Measurements from ENCODE around the gene TP63.
A peak's percentile ranks its signal among the peaks of the same experiment; 100 is the strongest.
"Not testable (repeated sequence)": the region's sequence is repeated elsewhere in the genome, so short reads cannot be mapped to it uniquely, and the experiment has no call there.

The TP63 gene

GRCh38 chr3:189631373-189631408 is at the start of gene TP63:
TSS of gene TP63 (plus strand) at chr3:189631389. CDS start at chr3:189631516, 127 bp downstream.
- DNase-seq (ENCODE audit: low read depth): no peak

DNA sequence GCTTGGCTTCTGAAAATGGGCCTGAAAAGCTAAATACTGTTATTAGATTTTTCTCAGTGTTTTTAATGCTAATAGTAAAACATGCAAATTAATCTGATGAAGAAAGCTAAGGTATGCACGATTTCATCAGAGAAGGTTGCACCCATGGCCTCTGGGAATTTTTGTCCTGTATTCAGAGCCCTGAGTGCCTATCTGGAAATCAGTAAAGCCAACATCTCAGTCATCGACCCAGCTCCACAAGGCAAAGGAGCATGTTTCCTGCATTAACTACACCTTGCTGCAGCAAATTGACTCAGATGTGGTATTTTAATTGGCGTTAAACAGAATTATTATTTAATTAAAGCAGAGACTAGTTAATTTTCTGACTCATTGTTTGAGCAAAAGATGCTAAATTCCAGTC is 49.0 kb upstream of the TP63 start:
- no peak for DNase-seq (ENCODE audit: low read depth)

DNA sequence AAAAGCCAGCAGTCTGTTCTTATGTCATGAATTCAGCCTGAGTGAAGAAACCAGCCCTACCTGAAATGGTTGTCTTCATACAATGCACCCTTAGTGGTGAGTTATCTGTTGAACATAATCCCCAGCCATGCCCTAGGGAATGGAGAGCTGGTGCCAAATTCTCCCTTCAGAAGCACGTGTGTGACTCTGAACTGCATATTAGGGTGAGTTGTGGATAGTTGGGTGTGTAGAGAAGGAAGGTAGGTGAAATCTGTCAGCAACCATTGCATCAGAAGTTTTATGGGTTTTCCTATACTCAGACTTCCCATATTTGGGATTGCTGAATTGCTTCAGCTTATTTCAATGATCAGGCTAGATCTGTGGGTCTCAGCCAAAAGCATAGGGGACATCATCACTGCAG is 46.5 kb upstream of the TP63 start:
- DNase-seq (ENCODE audit: low read depth): no peak

- DNase-seq (ENCODE audit: low read depth): no peak
These were observed 44.1 kb upstream of the TP63 start for GRCh38 chr3:189586941-189587663.

GRCh38 chr3:189587664-189588040 is 43.5 kb upstream of the TP63 start:
- DNase-seq (ENCODE audit: low read depth): no peak

DNA sequence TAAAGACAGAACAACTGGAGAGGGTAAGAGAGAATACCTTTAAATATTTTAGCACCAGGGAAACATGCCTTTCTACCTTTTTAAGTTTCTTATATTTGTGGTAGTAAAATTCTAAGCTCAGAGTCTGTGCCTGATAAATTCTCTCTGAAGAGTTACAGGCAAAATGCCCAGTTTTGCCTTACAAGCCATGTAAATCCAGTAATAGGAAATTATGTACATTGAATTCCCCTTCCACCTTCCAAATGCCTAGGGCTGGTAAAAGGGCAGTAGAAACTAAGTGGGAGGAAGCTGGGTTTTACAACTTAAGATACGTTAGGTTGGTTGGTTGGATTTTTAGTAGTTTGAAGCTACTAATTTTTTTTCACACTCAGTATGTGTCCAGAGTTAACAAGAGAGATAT is 43.1 kb upstream of the TP63 start:
- DNase-seq (ENCODE audit: low read depth): no peak

DNA sequence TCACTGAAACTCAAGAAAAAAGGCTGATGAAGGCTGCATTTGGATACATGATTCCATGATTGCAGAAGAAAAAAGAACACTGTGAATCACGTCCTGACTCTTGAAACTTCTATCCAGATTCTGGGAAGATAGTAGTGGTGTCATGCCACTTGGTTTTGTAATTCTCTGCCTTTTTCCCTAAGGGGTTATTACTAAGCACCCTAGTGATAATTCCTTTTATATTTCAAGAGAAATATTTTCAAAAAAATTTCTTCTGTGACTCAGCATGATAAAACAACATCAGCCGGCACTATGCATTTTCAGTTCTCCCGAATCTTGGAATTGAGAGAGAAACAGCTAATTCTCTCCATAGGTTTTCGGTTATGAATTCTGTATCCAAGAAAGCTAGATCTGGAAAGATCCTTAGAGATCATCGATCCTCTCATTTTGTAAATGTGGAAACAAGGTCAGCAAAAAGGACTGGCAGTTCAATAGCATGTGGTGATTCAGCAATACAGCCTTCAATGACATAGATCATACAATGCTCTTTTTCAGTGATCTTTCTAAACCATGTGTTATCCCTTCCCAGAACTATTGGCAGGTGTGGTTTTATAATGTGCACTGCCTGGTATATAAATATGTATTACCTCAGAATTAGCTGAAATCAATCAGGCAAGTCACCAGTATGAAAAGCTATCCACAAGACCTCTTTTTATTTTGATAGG is 42.6 kb upstream of the TP63 start:
- peak; percentile 29 for DNase-seq (ENCODE audit: low read depth)

DNA sequence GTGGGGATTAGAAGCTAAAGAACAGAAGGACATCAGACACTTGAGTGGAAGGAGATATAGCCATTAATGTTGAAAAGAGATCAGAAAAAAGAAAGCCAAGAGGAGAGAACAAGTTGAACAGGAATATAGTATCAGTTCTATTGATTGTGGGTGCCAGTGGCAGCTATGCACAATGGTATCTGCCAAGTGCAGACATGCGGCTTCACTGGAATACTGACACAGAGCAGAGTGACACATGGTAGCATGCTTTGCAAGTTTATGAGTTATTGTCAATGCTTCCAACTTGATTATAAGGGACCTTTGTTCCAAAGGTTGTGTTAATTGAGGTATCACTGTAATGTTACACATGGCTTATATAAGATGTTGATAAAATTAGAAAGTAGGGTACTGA is 42.0 kb upstream of the TP63 start:
- no peak for DNase-seq (ENCODE audit: low read depth)

DNA sequence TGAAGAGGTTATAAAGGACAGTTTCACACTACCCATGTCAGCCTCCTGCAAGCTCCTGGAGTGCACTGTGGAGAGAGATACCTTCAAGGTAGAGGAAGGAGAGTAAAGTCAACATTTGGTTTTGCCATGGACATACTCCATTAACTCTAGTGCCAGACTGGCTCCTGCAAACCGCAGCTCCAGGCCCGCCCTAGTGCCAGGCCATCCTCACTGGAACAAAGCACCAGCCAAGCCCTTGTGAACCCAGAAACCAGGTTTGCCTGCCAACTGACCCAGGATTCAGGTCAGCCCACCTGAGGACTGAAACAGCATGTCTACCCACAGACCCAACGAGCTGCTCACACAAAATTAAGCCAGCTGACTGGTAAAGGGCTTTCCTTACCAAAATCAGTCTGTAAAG is 41.0 kb upstream of the TP63 start:
- DNase-seq (ENCODE audit: low read depth): no peak

DNA sequence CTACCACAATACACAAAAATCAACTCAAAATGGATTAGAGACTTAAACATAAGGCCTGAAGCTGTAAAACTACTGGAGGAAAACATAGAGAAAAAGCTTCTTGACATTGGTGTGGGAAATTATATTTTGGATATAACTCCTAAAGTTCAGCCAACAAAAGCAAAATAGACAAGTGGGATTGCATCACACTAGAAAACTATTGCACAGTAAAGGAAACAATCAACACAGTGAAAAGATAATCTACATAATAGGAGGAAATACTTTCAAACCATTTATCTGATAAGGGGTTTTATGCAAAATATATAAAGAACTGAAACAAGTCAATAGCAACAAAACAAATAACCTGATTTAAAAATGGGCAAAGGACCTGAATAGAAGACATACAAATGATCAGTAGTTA is 37.6 kb upstream of the TP63 start:
- DNase-seq (ENCODE audit: low read depth): peak; percentile 10

- not testable (repeated sequence) for DNase-seq (ENCODE audit: low read depth)
These were observed 34.9 kb upstream of the TP63 start for GRCh38 chr3:189596078-189596979.

DNA sequence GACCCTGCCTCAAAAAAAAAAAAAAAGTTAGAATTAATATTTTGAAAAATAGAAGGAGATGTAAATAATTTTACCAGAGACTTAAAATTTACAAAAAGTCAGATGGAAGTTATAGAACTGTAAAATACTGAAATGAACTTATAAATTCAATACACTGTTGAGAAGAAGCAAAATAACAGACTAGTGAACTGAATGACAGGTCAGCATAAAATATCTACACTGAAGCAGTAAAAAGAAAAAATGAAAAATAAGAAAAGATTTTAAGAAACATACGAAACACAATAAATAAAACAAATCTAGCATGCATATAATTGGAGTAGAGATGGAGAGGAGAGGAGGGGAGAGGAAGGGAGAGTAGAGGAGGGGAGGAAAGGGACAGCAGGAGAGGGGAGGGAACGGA is 33.3 kb upstream of the TP63 start:
- DNase-seq (ENCODE audit: low read depth): no peak

GRCh38 chr3:189598530-189599225 is 32.5 kb upstream of the TP63 start:
- no peak for DNase-seq (ENCODE audit: low read depth)

GRCh38 chr3:189602471-189602870 is 28.7 kb upstream of the TP63 start:
- no peak for DNase-seq (ENCODE audit: low read depth)

DNA sequence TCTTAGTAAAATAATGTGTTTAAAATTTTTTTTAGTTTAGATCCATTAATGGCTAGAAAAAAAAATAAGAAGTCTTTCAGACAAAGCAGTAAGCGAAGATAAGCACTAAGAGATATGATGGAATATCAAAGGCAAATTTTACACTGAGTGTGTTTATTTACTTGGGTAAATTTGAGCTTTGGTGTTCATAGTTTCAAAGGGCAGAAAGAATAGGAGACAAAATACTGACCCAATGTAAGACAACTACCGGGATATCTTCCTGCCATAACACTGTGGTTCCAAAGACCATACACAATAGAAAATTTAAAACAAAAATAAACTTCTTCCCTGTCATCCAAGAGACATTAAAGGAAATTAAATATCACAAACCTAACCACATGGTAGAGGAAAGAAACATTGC is 25.5 kb upstream of the TP63 start:
- no peak for DNase-seq (ENCODE audit: low read depth)

DNA sequence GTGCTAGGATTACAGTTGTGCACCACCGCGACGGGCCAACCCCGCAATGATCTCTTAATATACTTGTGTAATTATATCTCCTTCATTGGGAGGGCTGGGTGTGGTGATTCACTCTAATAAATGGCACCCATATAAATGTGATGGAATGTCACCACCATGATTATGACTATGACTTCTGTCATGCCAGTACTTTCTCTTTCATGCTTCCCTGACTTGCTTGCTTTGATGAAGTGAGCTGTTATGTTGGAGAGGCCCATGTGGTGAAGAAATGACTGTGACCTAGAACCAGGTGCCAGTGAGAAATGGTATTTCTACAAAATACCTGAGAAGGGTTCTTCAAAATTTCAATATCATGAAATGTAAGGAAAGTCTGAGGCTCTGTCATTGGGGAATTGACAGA is 24.4 kb upstream of the TP63 start:
- DNase-seq (ENCODE audit: low read depth): no peak

GRCh38 chr3:189612641-189613040 is 18.5 kb upstream of the TP63 start:
- DNase-seq (ENCODE audit: low read depth): not testable (repeated sequence)

- no peak for DNase-seq (ENCODE audit: low read depth)
These were observed 18.1 kb upstream of the TP63 start for GRCh38 chr3:189613122-189613521.

DNA sequence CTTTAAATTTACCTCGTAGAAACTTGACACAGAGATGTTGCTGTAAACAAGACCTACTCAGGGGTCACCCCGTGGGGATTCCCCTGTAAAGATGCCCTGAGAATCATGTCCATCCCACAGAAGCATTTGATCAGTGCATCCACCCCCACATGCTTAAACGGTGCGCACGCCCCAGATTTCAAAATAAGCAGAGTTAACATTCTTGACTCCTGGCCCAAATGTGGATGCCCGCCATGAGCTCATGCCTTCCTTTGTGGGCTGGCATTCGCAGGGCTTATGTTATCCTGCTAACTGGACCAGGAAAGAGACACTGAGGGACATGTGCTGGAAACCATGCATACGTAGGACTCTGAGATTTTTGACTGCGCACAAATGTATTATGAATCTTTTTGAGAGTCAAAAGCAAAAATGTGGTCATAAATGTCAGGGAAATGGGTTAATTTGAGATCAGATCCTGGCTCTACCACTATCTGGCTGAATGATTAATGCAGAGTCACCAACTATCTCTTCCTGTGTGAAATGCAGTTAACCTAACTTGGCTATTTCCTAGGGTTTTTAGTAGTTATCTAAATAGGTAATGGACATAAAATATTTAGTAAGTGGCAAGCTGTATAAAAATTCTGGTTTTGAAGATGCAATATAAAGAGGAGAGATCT is 9.1 kb upstream of the TP63 start:
- no peak for DNase-seq (ENCODE audit: low read depth)

GRCh38 chr3:189622629-189623028 is 8.6 kb upstream of the TP63 start:
- no peak for DNase-seq (ENCODE audit: low read depth)

- DNase-seq (ENCODE audit: low read depth): no peak
These were observed 7.1 kb upstream of the TP63 start for GRCh38 chr3:189624130-189624529.

GRCh38 chr3:189625071-189625470 is 6.1 kb upstream of the TP63 start:
- DNase-seq (ENCODE audit: low read depth): no peak
